22Rv1 (cell line): Measurements from ENCODE around the gene RIPK3.

Experiments
- CTCF ChIP-seq: fragments of 450-650 bp; IDR thresholded peaks from 2 replicates; pipeline ENCODE4 v1.5.1; 2017; ENCODE audit warnings: mild to moderate bottlenecking
- ZFX ChIP-seq: fragments of 450-650 bp; IDR thresholded peaks from 2 replicates; pipeline ENCODE4 v1.6.1; 2017; ENCODE audit warnings: antibody characterized with exemption, borderline replicate concordance

- TF ChIP-seq CTCF (no peak), ZFX (no peak)
Measured at GRCh38 chr14:24338843-24339242, 948 bp downstream of the RIPK3 start.
